ENCODE data around the gene ANGPT4. TPM values are rescaled to one million over a fixed set of nuclear protein-coding genes. Genes with fewer than 3 reads are reported as not detected.

Gene ANGPT4
- total RNA-seq, 2 donors from 2014 or later: not detected

- ATAC-seq: no peak
- intact Hi-C loops (cut with DNase I, micrococcal nuclease): no loop called here
- DNase-seq: no peak
Observed at GRCh38 chr20:945841-946240, 29.7 kb upstream of the ANGPT4 start.

DNA sequence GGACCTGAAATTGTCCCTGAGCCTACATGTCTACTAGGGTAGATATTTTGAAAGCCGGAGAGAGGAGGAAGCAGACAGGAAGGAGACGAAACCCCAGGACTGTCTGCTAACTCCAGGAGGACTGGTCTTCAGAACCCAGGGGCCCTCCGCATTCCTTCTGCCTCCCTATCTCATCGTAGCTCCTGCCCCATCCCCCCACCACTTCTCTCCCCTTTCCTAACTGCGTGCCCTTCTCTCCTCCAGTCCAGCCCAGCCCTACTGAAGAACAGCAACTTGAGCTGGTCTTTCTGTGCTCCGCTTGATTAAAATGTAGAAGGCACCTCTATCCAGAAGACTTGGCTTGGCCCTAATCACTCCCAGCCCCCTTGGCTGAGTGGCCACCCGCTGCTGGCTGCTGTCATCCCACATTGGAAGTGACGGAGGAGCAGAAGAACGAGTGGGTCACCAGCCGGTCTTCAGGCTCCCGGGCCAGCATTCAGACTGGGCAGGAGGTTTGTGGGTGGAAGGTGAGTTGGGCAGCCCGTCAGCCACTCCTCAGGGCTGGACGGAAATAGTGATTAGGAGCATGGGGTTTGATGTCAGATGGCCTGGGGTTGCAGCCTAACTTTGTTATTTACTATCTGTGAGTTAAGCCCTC is 28.8 kb upstream of the ANGPT4 start:
- intact Hi-C loops (cut with DNase I, micrococcal nuclease): no loop called here
- DNase-seq: no peak
- ATAC-seq: no peak

DNA sequence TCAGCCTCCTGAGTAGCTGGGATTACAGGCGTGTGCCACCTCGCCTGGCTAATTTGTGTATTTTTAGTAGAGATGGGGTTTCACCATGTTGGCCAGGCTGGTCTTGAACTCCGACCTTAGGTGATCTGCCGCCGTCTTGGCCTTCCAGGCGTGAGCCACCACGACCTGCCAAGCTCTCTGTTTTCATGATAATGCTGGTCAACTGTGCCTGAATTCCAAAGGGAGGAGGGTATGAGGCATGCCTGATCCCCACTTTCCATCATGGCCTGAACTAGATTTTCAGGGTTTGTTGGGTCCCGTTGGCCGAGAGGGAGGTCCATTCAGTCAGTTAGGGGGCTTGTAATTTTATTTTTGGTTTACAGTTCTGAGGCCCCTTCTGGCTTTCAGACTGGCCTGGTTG is 28.0 kb upstream of the ANGPT4 start:
- intact Hi-C loops (cut with DNase I, micrococcal nuclease): no loop called here
- ATAC-seq (no peak), DNase-seq (no peak)

- ATAC-seq: no peak
- DNase-seq: no peak
- intact Hi-C loops (cut with DNase I, micrococcal nuclease): no loop called here
Observed at GRCh38 chr20:942611-943010, 26.5 kb upstream of the ANGPT4 start.

DNA sequence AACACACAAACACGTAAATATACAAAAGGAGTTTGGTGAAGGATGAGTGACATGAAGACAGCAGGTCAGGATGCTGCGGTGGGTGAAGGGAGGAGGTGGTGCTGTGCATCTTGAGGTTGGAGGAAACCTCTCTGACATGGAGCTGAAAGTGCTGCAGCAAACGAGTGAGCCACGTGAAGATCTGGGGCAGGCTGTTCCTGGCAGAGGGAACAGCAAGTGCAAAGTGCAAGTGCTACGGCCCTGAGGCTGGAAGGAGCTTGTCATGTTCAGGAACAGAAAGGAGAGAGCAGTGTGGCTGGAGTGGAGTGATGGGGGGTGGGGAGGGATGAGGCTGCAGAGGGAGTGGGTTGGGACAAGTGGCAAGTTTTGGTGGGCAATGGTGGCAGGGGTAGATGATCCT is 24.8 kb upstream of the ANGPT4 start:
- intact Hi-C loops (cut with DNase I, micrococcal nuclease): no loop called here
- ATAC-seq: no peak
- no peak for DNase-seq

GRCh38 chr20:939606-940005 is 23.5 kb upstream of the ANGPT4 start:
- DNase-seq (no peak), ATAC-seq (no peak)

GRCh38 chr20:934186-934840 is 18.2 kb upstream of the ANGPT4 start:
- no peak for DNase-seq
- intact Hi-C loops (cut with DNase I, micrococcal nuclease): no loop called here
- ATAC-seq: no peak

More at GRCh38 chr20:939606-940005, 23.5 kb upstream of the ANGPT4 start:
- intact Hi-C loops (cut with DNase I, micrococcal nuclease): no loop called here

GRCh38 chr20:933029-933428 is 16.9 kb upstream of the ANGPT4 start:
- intact Hi-C loops (cut with DNase I, micrococcal nuclease): no loop called here
- ATAC-seq (no peak), DNase-seq (no peak)

GRCh38 chr20:931401-931800 is 15.3 kb upstream of the ANGPT4 start:
- intact Hi-C loops (cut with DNase I, micrococcal nuclease): no loop called here
- DNase-seq (no peak), ATAC-seq (no peak)

DNA sequence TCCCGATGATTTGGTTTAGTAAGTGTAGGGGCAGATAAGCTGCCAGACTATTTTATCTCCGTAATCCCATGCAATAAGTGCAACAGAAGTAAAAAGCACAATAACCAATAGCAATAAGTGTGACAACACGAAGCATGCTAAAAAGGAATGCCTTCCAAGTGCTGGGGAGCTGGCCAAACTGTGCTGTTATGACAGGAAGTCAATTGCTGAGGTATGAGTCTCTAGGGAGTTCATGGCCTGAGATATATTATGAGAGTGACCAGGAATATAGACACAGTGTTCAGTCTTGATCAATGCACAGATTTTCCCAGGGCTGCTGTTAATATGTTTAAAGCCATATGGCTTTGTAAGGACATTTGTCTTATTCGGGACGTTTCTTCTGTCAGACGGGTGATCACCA is 10.5 kb upstream of the ANGPT4 start:
- DNase-seq (no peak), ATAC-seq (no peak)
- intact Hi-C loops (cut with DNase I, micrococcal nuclease): no loop called here

GRCh38 chr20:925516-925915 is 9.4 kb upstream of the ANGPT4 start:
- DNase-seq (no peak), ATAC-seq (no peak)
- intact Hi-C loops (cut with DNase I, micrococcal nuclease): no loop called here

- DNase-seq: no peak
- no peak for ATAC-seq
Observed at GRCh38 chr20:924639-925038, 8.5 kb upstream of the ANGPT4 start.

GRCh38 chr20:922781-923180 is 6.6 kb upstream of the ANGPT4 start:
- DNase-seq: no peak
- intact Hi-C loops (cut with DNase I, micrococcal nuclease): no loop called here
- ATAC-seq: no peak

More at GRCh38 chr20:924639-925038, 8.5 kb upstream of the ANGPT4 start:
- intact Hi-C loops (cut with DNase I, micrococcal nuclease): no loop called here

DNA sequence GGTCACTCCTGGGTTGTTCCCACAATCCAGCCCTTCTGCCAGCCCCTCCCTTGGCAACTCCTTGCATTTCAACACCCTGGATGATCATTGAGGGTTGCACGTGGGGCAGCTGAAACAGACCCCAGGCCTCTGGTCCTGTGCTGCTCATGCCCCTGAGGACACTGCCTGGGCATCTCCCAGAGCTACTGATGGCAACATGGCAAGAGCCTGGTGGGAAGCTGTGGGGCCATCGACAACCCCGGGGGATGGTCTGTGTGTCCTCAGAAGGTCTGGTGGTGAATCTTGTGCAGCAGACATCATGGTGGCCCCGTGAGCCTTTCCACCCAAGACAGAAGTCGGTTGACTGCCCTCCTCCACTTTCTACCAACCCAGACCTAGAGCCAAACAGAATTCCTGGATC is 4.9 kb upstream of the ANGPT4 start:
- ATAC-seq (no peak), DNase-seq (no peak)
- intact Hi-C loops (cut with DNase I, micrococcal nuclease): no loop called here

DNA sequence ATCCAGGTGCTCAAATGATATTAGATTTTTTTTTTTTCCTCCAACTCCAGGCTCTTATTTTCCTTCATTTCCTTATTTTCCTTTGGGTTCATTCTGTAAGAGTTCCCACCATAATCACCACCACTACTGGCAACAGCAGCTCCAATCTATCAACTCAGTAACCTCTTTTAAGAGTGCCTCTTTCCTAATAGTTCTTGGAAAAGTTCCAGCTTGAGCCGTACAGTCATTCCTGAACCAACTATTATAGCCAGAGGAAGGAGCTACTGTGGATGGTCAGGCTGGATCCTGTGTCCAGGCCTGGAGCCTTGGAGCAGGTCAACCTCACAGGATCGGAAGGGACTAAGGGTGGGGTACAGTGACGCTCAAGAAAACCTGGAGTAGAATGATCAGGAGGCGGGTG is 4.2 kb upstream of the ANGPT4 start:
- no peak for DNase-seq
- ATAC-seq: no peak
- intact Hi-C loops (cut with DNase I, micrococcal nuclease): no loop called here

DNA sequence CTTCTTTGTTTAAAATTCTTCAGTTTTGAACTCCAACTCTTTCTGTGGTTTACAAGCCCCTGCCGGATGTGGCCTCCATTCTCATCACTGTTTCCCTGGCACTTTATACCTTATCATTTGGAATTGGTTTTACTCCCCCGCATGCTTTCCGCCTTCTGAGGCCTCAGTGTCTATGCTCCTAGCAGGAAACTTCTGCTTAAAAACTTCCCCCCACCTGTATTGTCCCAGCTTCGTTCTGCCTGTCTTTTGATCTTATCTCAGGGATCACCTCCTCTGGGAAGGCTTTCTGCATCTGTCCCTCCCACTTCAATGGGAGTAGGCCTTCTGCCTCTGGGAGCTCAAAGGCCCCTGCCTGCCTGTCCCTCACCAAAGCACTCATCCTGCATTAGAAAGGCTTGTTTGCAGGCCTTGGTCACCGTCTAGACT is 3.4 kb upstream of the ANGPT4 start:
- ATAC-seq: no peak
- DNase-seq: no peak
- intact Hi-C loops (cut with DNase I, micrococcal nuclease): no loop called here

DNA sequence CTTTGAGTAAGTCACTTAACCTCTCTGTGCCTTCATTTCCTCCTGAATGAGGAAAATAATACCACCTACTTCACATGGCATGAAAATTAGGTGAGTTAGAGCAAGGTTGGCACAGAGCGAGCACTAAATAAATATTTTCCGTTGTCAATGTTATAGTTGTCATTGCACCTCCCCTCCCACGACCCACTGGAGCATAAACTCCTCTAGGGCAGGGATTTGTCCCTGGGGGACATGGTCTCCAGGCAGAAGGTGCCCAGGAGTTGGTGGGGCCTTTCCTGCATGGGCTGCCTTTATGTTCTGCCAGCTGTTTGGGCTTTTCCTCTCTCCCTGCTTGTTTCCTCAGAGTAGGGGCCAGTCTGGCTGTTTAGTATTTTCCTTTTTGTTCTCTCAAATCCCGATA is 1.3 kb upstream of the ANGPT4 start:
- DNase-seq: no peak
- intact Hi-C loops (cut with DNase I, micrococcal nuclease): no loop called here
- ATAC-seq: no peak

- DNase-seq: no peak
- intact Hi-C loops (cut with DNase I, micrococcal nuclease): no loop called here
- ATAC-seq: no peak
Observed at GRCh38 chr20:916825-917224, 691 bp upstream of the ANGPT4 start.

DNA sequence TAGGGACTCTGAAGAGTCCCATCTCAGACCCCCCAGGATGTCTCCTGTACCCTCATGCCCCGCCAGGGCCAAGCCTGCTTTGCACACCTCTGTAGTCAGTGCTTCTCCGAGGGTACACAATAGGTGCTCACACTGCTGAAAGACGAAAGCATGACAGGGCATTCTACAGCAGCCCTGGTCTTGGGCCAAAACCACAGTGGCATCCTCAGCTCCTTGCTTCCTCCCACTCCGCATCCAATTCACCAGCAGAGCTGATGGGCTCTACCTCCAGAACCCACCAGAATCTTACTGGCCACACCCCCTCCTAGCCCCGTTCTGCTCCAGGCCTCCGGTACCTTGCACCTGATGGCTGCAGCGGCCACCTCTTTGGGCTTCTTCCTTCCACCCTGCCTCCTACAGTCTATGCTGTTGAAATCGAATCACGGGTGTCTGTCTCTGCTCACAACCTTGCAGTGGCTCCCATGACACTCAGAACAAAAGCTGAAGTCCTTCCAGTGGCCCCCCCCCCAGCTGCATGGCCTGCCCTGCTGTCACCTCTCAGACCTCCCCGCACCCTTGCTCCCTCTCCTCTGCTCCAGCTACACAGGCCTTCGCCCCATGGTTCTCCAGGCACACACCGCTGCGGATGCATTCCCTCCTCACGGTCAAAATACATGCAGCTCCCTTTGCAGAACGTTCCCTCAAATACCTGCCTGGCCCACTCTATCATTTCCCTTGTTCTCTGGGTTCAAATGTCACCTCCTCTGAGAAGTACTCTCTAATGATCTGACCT is 1.2 kb downstream of the ANGPT4 start:
- intact Hi-C loops (cut with DNase I, micrococcal nuclease): no loop called here

DNA sequence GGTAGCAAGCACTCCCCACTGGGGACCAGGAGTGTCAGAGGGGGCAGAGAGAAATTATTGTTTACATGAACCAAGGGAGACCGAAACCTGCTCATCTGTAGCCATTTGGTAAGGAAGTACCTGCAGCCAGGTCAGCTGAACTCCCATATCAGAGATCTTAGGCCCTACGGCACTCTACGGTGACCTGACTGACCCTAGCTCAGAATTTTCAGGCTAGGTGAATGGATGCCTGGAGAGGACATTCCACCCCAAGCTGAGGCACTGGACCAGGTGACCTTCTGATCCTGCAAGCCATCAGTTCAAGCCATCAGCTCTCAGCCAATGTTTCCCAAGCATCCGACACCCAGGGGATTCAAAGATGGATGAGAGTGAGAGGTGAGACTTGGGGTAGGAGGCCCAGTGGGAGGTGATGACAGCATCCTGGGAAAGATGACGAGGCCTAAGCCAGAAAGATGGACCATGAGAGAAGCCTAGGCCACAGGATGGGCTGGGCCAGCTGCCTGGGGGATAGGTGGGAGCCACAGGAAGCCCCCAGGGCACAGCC is 2.8 kb downstream of the ANGPT4 start:
- intact Hi-C loops (cut with DNase I, micrococcal nuclease): no loop called here

More for the DNA sequence above, 1.2 kb downstream of the ANGPT4 start:
- no peak for ATAC-seq
- no peak for DNase-seq

More for the DNA sequence above, 2.8 kb downstream of the ANGPT4 start:
- DNase-seq (no peak), ATAC-seq (no peak)

Data from left colon (tissue), 2 donors.